ENCODE results near the gene GSTCD.

Gene GSTCD

GRCh38 chr4:105894660-105895582 lies 186.3 kb downstream of the GSTCD start, which contains the start of gene NPNT:
Gene NPNT (plus strand): TSS chr4:105895471. CDS start chr4:105895653, 182 bp downstream.
- DNase-seq (ENCODE audit: low read depth): no peak

- DNase-seq (ENCODE audit: low read depth): no peak
Measured at GRCh38 chr4:105895583-105896460, 187.2 kb downstream of the GSTCD start.

- no peak for DNase-seq (ENCODE audit: low read depth)
Measured at GRCh38 chr4:105896461-105896942, 187.9 kb downstream of the GSTCD start.
